Measurements from ENCODE around the gene MEGF10.

Gene MEGF10

GRCh38 chr5:127367029-127367428 is 76.4 kb downstream of the MEGF10 start:
- DNase-seq (ENCODE audit: low read depth in 3 of 3, low spot score in 1 of 3): no peak

GRCh38 chr5:127367946-127368465 is 77.4 kb downstream of the MEGF10 start:
- DNase-seq (ENCODE audit: low read depth in 3 of 3, low spot score in 1 of 3): no peak

- no peak for DNase-seq (ENCODE audit: low read depth in 3 of 3, low spot score in 1 of 3)
Measured at GRCh38 chr5:127369796-127370195, 79.2 kb downstream of the MEGF10 start.

GRCh38 chr5:127370631-127371030 is 80.0 kb downstream of the MEGF10 start:
- no peak for DNase-seq (ENCODE audit: low read depth in 3 of 3, low spot score in 1 of 3)

GRCh38 chr5:127373858-127374491 is 83.4 kb downstream of the MEGF10 start:
- DNase-seq (ENCODE audit: low read depth in 3 of 3, low spot score in 1 of 3): no peak

GRCh38 chr5:127375124-127375523 is 84.5 kb downstream of the MEGF10 start:
- no peak for DNase-seq (ENCODE audit: low read depth in 3 of 3, low spot score in 1 of 3)

GRCh38 chr5:127375544-127376091 is 85.0 kb downstream of the MEGF10 start:
- no peak for DNase-seq (ENCODE audit: low read depth in 3 of 3, low spot score in 1 of 3)

- no peak for DNase-seq (ENCODE audit: low read depth in 3 of 3, low spot score in 1 of 3)
Measured at GRCh38 chr5:127377651-127378050, 87.1 kb downstream of the MEGF10 start.

GRCh38 chr5:127385936-127386335 is 95.3 kb downstream of the MEGF10 start:
- DNase-seq (ENCODE audit: low read depth in 3 of 3, low spot score in 1 of 3): no peak

- DNase-seq (ENCODE audit: low read depth in 3 of 3, low spot score in 1 of 3): no peak
Measured at GRCh38 chr5:127386557-127386956, 96.0 kb downstream of the MEGF10 start.

- no peak for DNase-seq (ENCODE audit: low read depth in 3 of 3, low spot score in 1 of 3)
Measured at GRCh38 chr5:127389601-127390000, 99.0 kb downstream of the MEGF10 start.

- no peak for DNase-seq (ENCODE audit: low read depth in 3 of 3, low spot score in 1 of 3)
Measured at GRCh38 chr5:127392762-127393161, 102.2 kb downstream of the MEGF10 start.

GRCh38 chr5:127396490-127397155 is 106.0 kb downstream of the MEGF10 start:
- no peak for DNase-seq (ENCODE audit: low read depth in 3 of 3, low spot score in 1 of 3)

GRCh38 chr5:127398508-127398907 is 107.9 kb downstream of the MEGF10 start:
- no peak for DNase-seq (ENCODE audit: low read depth in 3 of 3, low spot score in 1 of 3)

- no peak for DNase-seq (ENCODE audit: low read depth in 3 of 3, low spot score in 1 of 3)
Measured at GRCh38 chr5:127399068-127399467, 108.5 kb downstream of the MEGF10 start.

- DNase-seq (ENCODE audit: low read depth in 3 of 3, low spot score in 1 of 3): no peak
Measured at GRCh38 chr5:127400539-127400938, 109.9 kb downstream of the MEGF10 start.

GRCh38 chr5:127400946-127401670 is 110.5 kb downstream of the MEGF10 start:
- DNase-seq (ENCODE audit: low read depth in 3 of 3, low spot score in 1 of 3): no peak

GRCh38 chr5:127402361-127402760 is 111.8 kb downstream of the MEGF10 start:
- no peak for DNase-seq (ENCODE audit: low read depth in 3 of 3, low spot score in 1 of 3)

- DNase-seq (ENCODE audit: low read depth in 3 of 3, low spot score in 1 of 3): no peak
Measured at GRCh38 chr5:127404190-127404589, 113.6 kb downstream of the MEGF10 start.

GRCh38 chr5:127406326-127407121 is 115.9 kb downstream of the MEGF10 start:
- no peak for DNase-seq (ENCODE audit: low read depth in 3 of 3, low spot score in 1 of 3)
